Activated naive CD8-positive, alpha-beta T cell treated with anti-CD3 and anti-CD28 coated beads, Interleukin-2, amount 50 U/mL, for 24 hours (primary cell): Measurements from ENCODE around the gene ASB18.
"Not testable (repeated sequence)": the region's sequence is repeated elsewhere in the genome, so short reads cannot be mapped to it uniquely, and the experiment has no call there.

ENCODE experiments used
- ATAC-seq: fragments of 150-1000 bp; cut with Tn5 transposase; one replicate; pipeline ENCODE4 v1.10.0; 2021
- DNase-seq: peaks from one replicate; pipeline ENCODE4 v3.0.0; 2021
- H3K27ac Mint-ChIP-seq: one replicate; pipeline ENCODE4 v1.8.0; 2021; ENCODE audit warnings: mild to moderate bottlenecking, mixed read lengths
- H3K27me3 Mint-ChIP-seq: one replicate; pipeline ENCODE4 v1.8.0; 2021; ENCODE audit warnings: mixed read lengths
- H3K36me3 Mint-ChIP-seq: one replicate; pipeline ENCODE4 v1.8.0; 2021; ENCODE audit warnings: low read depth, mixed read lengths
- H3K4me1 Mint-ChIP-seq: one replicate; pipeline ENCODE4 v1.8.0; 2021; ENCODE audit warnings: mixed read lengths
- H3K4me3 Mint-ChIP-seq: one replicate; pipeline ENCODE4 v1.8.0; 2021; ENCODE audit warnings: mild to moderate bottlenecking, moderate library complexity, mixed read lengths
- H3K9me3 Mint-ChIP-seq: one replicate; pipeline ENCODE4 v1.8.0; 2021; ENCODE audit warnings: mixed read lengths

Gene ASB18

DNA sequence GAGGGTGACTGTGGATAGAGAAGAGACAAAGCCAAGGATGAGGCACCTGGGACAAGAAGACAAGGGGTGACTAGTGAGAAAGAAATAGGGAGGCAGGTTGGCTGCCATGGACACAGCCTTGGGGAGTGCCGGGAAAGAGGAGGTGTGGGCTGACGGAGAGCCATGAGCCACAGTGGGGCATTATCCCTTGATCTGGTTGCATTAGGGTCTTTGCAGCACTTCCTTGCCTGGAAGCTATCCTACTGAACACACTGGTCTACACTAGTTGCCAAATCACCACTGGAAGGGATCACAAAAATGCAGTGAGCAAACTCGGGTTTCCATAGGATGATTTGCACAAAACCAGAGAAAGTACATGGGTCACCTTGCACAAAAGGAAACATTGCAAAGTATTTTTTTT is 27.7 kb upstream of the ASB18 start:
- Mint-ChIP-seq H3K36me3 (no peaks in the 10 kb centered on the region), H3K27ac (no peak overlapping the region), H3K4me3 (no peak overlapping the region), H3K9me3 (no peaks in the 10 kb centered on the region), H3K27me3 (peaks cover 22% of the 10 kb centered on the region), H3K4me1 (no peaks in the 10 kb centered on the region)
- ATAC-seq (no peak), DNase-seq (no peak)

DNA sequence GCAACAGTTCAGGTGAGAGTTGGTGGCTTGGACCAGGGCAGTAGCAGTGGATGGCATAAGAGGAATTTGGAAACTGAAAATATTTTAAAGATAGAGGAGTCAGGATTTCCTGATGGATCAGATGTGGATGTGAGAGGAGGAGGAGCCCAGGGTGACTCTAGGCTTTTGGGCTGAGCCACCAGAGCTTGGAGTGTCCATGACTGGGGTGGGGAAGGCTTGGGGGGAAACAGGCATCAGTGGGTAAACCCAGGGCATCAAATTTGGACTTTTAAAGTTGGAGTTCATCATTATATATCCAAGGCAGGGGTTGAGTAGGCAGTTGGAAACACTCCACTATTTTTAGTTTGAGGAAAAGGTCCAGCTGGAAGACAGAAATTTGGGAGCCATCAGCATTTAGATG is 27.3 kb upstream of the ASB18 start:
- Mint-ChIP-seq H3K27ac (no peak overlapping the region), H3K4me1 (no peaks in the 10 kb centered on the region), H3K9me3 (no peaks in the 10 kb centered on the region), H3K27me3 (peaks cover 22% of the 10 kb centered on the region), H3K4me3 (no peak overlapping the region), H3K36me3 (no peaks in the 10 kb centered on the region)
- DNase-seq, result no peak
- no peak for ATAC-seq

DNA sequence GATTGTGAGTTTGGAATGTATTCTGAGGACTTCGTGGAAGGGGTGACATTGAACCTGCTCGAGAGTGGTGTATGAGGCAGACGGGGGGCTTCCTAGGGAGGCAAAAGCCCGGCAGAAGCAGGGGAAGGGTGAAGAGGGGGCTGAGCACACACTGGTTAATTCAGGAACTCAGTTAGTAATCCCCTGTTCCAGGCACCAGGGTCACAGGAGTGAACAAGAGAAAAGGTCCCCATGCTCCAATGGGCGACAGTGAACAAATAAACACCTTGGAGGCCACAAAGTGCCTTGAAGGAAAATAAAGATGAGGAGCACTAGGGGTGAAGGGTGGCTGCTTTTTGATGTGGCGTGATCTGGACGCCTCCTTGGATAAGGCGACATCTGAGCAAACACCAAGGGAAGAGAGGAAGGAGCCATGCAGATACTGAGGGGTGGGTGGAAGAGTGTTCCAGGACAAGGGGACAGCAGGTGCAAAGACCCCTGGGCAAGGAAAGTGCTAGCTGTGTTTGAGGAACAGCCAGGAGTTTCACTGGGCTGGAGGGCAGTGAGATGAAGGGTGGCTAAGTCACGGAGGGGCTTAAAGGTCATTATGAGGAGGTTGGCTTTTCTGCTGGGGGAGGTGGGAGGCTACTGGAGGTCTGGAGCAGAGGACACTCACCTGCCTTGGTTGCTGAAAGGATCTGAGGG is 26.7 kb upstream of the ASB18 start:
- H3K4me3 Mint-ChIP-seq, result no peak overlapping the region
- no peak for DNase-seq
- H3K4me1 Mint-ChIP-seq, result no peaks in the 10 kb centered on the region
- no peaks in the 10 kb centered on the region for H3K9me3 Mint-ChIP-seq
- ATAC-seq, result no peak
- no peak overlapping the region for H3K27ac Mint-ChIP-seq
- no peaks in the 10 kb centered on the region for H3K36me3 Mint-ChIP-seq
- peaks cover 22% of the 10 kb centered on the region for H3K27me3 Mint-ChIP-seq

DNA sequence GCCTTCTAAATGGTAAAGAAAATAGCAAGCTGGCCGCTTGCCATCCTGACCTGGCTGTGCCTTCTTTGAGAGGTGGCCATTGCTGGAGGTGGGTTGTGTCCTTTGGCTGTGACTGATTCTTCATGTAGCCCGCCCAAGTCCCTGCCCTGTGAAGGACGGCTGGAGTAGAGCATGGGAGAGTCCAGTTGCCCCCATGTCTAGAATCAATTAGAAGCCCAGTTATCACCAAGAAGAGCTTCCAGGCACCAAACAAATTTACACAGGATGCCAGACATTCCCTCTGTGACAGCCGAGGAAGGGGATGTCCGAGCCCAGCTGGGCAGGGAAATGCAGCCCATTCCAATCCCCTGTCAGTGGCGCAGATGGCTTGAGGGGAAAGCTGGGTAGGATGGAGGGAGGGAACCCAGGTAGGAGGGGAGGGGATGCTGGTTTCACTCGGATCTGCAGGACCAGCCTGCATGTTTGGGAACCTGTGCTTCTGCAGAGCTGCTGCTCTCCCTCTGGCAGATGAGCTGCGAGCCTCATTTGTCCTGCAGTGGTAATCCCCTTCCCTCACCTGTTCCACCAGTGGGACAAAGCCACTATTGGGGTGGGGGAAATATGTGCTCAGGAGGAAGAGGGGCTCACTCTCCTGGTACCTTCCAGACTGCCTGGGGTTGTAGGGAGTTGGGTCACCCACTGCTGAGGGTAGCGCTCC is 25.7 kb upstream of the ASB18 start:
- Mint-ChIP-seq H3K36me3 (no peaks in the 10 kb centered on the region), H3K27ac (no peak overlapping the region), H3K9me3 (no peaks in the 10 kb centered on the region), H3K4me3 (no peak overlapping the region), H3K4me1 (no peaks in the 10 kb centered on the region), H3K27me3 (peaks cover 19% of the 10 kb centered on the region)
- ATAC-seq (no peak), DNase-seq (no peak)

DNA sequence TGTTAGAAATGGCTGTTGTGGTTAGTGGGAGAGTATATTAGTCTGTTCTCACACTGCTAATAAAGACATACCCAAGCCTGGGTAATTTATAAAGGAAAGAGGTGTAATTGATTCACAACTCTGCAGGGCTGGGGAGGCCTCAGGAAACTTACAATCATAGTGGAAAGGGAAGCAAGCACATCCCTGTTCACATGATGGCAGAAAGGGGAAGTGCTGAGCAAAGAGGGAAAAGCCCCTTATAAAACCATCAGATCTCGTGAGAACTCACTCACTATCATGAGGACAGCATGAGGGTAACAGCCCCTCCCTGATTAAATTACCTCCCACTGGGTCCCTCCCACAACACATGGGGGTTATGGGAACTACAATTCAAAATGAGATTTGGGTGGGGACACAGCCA is 24.2 kb upstream of the ASB18 start:
- not testable (repeated sequence) for ATAC-seq, H3K36me3 Mint-ChIP-seq, H3K4me1 Mint-ChIP-seq, H3K9me3 Mint-ChIP-seq, H3K4me3 Mint-ChIP-seq, DNase-seq, H3K27ac Mint-ChIP-seq
- peaks cover 19% of the 10 kb centered on the region for H3K27me3 Mint-ChIP-seq

DNA sequence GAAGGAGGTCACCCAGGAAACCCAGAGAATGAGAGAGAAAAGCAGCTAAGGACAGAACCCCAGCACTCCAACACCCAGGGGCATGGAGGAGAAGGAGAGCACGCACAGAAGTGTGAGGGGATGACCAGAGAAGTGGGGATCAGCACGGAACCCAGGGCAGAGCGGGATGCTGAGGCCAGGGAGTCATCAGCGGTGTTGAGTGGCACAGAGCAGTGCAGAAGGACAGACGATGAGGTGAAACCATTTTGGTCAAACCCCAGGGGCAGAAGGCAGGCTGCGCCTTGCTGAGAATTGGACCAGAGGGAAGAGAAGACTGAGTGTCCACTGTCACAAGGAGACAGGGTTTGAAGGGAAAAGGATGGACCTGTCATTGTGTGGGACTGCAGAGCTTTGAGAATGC is 23.4 kb upstream of the ASB18 start:
- Mint-ChIP-seq H3K9me3 (no peaks in the 10 kb centered on the region), H3K27ac (no peak overlapping the region), H3K4me1 (no peaks in the 10 kb centered on the region), H3K27me3 (peaks cover 21% of the 10 kb centered on the region), H3K4me3 (no peak overlapping the region), H3K36me3 (no peaks in the 10 kb centered on the region)
- ATAC-seq (no peak), DNase-seq (no peak)

DNA sequence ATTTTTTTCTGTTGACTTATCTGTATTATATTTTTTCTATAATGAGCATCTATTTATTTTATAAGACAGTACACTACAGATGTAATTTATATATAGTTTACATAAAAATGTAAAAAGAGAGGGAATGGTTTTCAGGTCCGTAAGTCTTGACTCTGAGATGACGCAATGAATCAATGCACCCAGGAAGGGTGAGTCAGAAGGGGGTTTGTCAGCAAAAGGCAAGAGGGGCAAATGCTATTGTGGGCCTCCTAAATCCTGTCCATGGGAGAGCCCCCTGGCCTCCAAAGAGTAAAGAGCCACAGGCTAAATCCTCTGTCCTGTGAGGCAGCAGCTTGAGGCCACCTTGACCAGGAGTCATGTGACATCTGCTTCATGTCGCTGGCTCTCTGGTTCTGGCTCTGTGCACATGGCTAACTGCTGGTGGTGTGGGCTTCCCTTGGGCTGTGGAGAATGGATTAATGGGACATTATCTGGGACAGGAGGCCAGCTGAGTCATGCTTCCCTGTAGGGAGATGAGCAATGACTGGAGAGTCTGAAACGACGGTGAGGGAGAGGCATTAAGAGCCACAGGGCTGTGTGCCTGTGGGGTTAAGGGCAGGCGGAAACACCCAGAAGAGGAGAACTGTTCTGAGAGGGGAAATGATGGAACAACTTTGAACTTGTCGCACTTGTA is 22.8 kb upstream of the ASB18 start:
- Mint-ChIP-seq H3K36me3 (no peaks in the 10 kb centered on the region), H3K9me3 (no peaks in the 10 kb centered on the region), H3K4me1 (no peaks in the 10 kb centered on the region), H3K4me3 (no peak overlapping the region), H3K27ac (no peak overlapping the region), H3K27me3 (peaks cover 21% of the 10 kb centered on the region)
- DNase-seq (no peak), ATAC-seq (no peak)

DNA sequence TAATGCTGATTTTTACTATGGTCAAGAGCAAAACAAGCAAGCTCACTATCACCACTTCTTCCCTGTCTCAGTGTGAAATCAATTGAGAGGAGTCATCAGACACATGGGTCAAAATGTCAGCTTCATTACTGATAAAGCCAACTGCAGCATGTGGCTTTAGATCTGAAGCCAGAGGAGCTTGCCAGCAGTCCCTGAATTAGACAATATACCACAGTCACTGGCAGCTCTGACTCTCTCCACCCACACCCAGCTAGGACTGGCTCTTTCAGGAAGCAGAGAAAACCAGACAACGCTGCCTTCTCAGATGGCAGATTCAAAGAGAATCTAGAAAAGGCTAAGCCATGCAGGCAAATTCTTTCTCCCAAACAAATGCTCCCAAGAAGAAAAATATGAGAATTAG is 20.0 kb upstream of the ASB18 start:
- Mint-ChIP-seq H3K4me3 (no peak overlapping the region), H3K27ac (no peak overlapping the region), H3K9me3 (peaks cover 8% of the 10 kb centered on the region), H3K27me3 (peaks cover 19% of the 10 kb centered on the region), H3K36me3 (no peaks in the 10 kb centered on the region), H3K4me1 (no peaks in the 10 kb centered on the region)
- DNase-seq, result no peak
- ATAC-seq, result no peak

DNA sequence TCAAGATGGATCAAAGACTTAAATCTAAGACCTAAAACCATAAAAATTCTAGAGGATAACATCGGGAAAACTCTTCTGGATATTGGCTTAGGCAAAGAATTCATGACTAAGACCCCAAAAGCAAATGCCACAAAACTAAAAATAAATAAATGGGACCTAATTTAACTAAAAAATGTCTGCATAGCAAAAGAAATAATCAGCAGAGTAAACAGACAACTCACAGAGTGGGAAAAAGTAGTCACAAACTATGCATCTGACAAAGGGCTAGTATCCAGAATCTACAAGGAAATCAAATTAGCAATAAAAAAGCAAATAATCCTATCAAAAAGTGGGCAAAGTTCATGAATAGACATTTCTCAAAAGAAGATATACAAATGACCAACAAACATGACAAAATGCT is 18.2 kb upstream of the ASB18 start:
- no peak overlapping the region for H3K27ac Mint-ChIP-seq
- H3K27me3 Mint-ChIP-seq, result peaks cover 22% of the 10 kb centered on the region
- H3K4me1 Mint-ChIP-seq, result no peaks in the 10 kb centered on the region
- H3K9me3 Mint-ChIP-seq, result peaks cover 9% of the 10 kb centered on the region
- DNase-seq (no peak), ATAC-seq (no peak)
- no peak overlapping the region for H3K4me3 Mint-ChIP-seq
- no peaks in the 10 kb centered on the region for H3K36me3 Mint-ChIP-seq

DNA sequence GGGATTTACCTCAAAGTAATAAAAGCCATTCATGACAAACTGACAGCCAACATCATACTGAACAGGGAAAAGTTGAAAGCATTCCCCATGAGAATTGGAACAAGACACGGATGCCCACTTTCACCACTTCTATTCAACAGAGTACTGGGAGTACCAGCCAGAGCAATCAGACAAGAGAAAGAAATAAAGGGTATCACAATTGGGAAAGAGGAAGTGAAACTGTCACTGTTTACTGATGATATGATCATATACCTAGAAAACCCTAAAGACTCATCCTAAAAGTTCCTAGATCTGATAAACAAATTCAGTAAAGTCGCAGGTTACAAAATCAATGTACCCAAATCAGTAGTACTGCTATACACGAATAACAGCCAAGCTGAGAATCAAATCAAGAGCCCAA is 17.2 kb upstream of the ASB18 start:
- Mint-ChIP-seq H3K36me3 (no peaks in the 10 kb centered on the region), H3K27me3 (peaks cover 22% of the 10 kb centered on the region), H3K27ac (no peak overlapping the region), H3K4me3 (no peak overlapping the region), H3K4me1 (no peaks in the 10 kb centered on the region), H3K9me3 (peaks cover 13% of the 10 kb centered on the region)
- ATAC-seq (no peak), DNase-seq (no peak)

DNA sequence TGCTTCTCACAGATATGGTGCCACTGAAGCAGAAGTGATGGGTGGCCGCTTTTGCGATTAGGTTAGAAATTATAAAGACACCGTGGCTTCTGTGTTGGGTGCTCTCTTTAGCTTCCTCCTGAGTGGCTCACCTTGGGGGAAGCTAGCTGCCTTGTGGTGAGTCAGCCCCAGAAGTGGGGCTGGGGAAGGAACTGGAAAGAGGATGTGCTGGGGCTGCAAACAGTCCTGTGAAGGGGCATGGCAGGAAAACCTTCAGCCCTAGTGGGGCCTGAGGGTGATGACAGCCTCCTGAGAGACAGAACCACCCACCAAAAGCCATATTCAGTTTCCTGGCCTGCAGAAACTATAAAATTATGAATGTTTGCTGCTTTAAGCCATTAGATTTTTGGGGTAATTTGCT is 8.9 kb upstream of the ASB18 start:
- Mint-ChIP-seq H3K4me3 (no peak overlapping the region), H3K36me3 (no peaks in the 10 kb centered on the region), H3K4me1 (no peaks in the 10 kb centered on the region), H3K27me3 (peaks cover 19% of the 10 kb centered on the region), H3K9me3 (peaks cover 14% of the 10 kb centered on the region), H3K27ac (no peak overlapping the region)
- DNase-seq (no peak), ATAC-seq (no peak)

DNA sequence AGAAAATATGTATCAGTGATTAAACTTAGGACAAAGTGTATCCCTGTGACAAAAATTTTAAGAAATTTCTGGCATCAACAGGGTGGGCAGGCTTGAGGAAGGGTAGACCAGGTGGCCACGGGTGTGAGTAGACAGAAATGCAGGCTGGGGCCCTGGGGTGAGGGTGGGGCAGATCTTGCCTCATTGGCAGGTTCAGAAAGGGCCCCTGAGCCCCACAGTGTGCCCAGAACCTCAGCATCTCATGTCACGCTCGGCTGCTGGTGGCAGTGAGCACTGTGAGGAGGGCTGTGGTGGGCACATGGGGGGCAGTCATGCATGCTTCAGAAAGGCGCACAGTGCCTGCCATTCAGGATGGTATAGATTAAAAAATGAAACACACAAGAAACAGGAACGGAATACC is 7.6 kb upstream of the ASB18 start:
- DNase-seq (no peak), ATAC-seq (no peak)
- Mint-ChIP-seq H3K4me3 (no peak overlapping the region), H3K27me3 (peaks cover 14% of the 10 kb centered on the region), H3K36me3 (no peaks in the 10 kb centered on the region), H3K27ac (no peak overlapping the region), H3K4me1 (no peaks in the 10 kb centered on the region), H3K9me3 (peaks cover 9% of the 10 kb centered on the region)

DNA sequence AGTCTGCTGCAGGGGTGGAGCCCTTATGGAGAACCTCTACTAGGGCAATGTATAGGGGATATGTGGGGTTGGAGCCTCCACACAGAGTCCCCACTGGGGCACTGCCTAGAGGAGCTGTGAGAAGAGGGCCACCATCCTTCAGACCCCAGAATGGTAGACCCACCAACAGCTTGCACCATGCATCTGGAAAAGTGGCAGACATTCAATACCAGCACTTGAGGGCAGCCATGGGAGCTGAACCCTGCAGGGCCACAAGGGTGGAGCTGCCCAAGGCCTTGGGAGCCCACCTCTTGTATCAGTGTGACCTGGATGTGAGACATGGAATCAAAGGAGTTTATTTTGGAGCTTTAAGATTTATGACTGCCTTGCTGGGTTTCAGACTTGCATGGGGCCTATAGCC is 5.7 kb upstream of the ASB18 start:
- not testable (repeated sequence) for H3K4me3 Mint-ChIP-seq, H3K27me3 Mint-ChIP-seq, H3K36me3 Mint-ChIP-seq, ATAC-seq, H3K27ac Mint-ChIP-seq, H3K4me1 Mint-ChIP-seq, DNase-seq, H3K9me3 Mint-ChIP-seq

DNA sequence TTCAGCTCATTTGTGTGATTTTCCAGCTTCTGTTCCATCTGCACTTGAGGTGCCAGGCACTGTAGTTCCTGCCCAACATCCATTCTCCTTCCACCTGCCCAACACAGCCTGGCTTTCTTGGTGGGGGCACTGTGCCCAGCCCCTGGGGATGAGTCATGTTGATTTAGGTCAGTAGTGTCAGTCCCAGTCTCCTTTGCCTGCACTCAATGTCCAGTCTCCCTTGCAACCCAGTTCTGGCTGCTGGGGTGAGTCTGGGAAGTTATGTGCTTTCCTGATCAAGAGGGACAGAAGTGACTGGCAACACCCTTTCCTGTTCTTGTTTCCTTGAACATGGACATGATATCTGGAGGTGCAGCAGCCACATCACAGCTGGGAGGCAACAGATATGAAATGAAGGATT is 1.5 kb upstream of the ASB18 start:
- Mint-ChIP-seq H3K4me3 (no peak overlapping the region), H3K36me3 (no peaks in the 10 kb centered on the region), H3K27me3 (peaks cover 2% of the 10 kb centered on the region), H3K4me1 (no peaks in the 10 kb centered on the region), H3K27ac (no peak overlapping the region), H3K9me3 (peaks cover 13% of the 10 kb centered on the region)
- DNase-seq (no peak), ATAC-seq (no peak)

DNA sequence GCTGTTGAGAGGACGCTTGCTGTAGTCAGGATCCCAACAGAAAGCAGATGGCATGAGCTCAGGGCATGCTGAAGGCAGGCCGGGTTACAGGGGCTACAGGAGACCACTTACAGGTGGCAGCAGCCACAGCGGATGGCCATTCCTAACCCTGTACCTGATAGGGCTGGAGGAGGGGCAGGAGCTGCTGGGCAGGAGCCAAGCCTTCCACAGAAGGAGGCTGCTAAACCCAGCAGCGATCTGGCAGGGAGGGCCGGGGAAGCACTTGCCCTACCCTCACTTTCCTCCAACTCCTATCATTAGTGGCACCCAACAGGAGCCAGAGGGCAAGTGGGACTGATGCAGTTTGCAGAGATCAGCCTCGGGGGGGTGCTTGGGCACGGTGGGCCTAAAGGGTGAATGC is 2.0 kb downstream of the ASB18 start:
- H3K9me3 Mint-ChIP-seq, result peaks cover 7% of the 10 kb centered on the region
- no peaks in the 10 kb centered on the region for H3K4me1 Mint-ChIP-seq
- H3K27me3 Mint-ChIP-seq, result peaks cover 5% of the 10 kb centered on the region

More for the DNA sequence above, 2.0 kb downstream of the ASB18 start:
- ATAC-seq, result no peak
- H3K4me3 Mint-ChIP-seq, result no peak overlapping the region
- H3K27ac Mint-ChIP-seq, result no peak overlapping the region
- H3K36me3 Mint-ChIP-seq, result no peaks in the 10 kb centered on the region
- DNase-seq, result no peak
